ENCODE measurements around the gene ZNF184. TPM values are rescaled to one million over a fixed set of nuclear protein-coding genes. Genes with fewer than 3 reads are reported as not detected.
A peak's percentile ranks its signal among the peaks of the same experiment; 100 is the strongest.

ZNF184 gene
- total and polyA plus RNA-seq, 9 of the 15 experiments (the other 6 are each of a cell fraction or from before 2014, with no cell fraction given) = 7.6 to 22.2 (median 12.8) TPM

- TF ChIP-seq PBX2 (CRISPR knock-in tag; IDR thresholded peaks at IDR 0.05; ENCODE audit: low read depth) = no peak
- no peak for TF ChIP-seq PBX2 (tag; conservative IDR thresholded peaks at IDR 0.05; ENCODE audit: low read depth)
- TF ChIP-seq ZNF277 (CRISPR knock-in tag; IDR thresholded peaks at IDR 0.05; ENCODE audit: borderline replicate concordance) = no peak
- TF ChIP-seq MAFF (IDR thresholded peaks at IDR 0.05; ENCODE audit: low read length) = peak; percentile 60
- peak; percentile 95 for TF ChIP-seq ZNF316 (IDR thresholded peaks at IDR 0.05)
- no peak for TF ChIP-seq BCOR (IDR thresholded peaks at IDR 0.05)
- TF ChIP-seq MAFG (tag; conservative IDR thresholded peaks at IDR 0.05) = peak; percentile 66
Observed at GRCh38 chr6:27501187-27501586, 28.3 kb upstream of the ZNF184 start (continued).

GRCh38 chr6:27500177-27500576, 27.3 kb upstream of the ZNF184 start:
- H3K9ac ChIP-seq (ENCODE audit: insufficient read depth in 1 of 2, low read depth in 2 of 2, low read length in 2 of 2) = peak overlapping the region in 1 of 2 experiments; percentile 74; a peak in 2 of 4 replicates
- H3K27ac ChIP-seq (ENCODE audit: extremely low read depth, low read depth, low read length) = no peak overlapping the region
- 19% methylated on average over 2 of the region's 2 CpGs for WGBS (ENCODE audit: insufficient coverage, low coverage, missing lambda C conversion rate)
- H3K79me2 ChIP-seq (ENCODE audit: control insufficient read depth, insufficient read depth, low read length) = no peaks in the 10 kb centered on the region
- intact Hi-C loops (cut with micrococcal nuclease) (loop anchor here (5.0 to 10.0 kb wide), 8 partner anchors 107 to 395 kb away; a partner anchor contains a TSS), in situ Hi-C loops (cut with MboI) (no loop called here)
- H3K36me3 ChIP-seq (ENCODE audit: control insufficient read depth, insufficient read depth, low read length) = no peaks in the 10 kb centered on the region
- no peak for DNase-seq (ENCODE audit: extremely low read depth in 1 of 4, low spot score in 3 of 4)
- no peak for FAIRE-seq
- no peaks in the 10 kb centered on the region; the same call in 1 of the 2 replicates for H4K20me1 ChIP-seq (replicated peaks; ENCODE audit: control insufficient read depth, insufficient read depth, low read length)
- no peak overlapping the region for H3K4me3 ChIP-seq
- H3K4me1 ChIP-seq (replicated peaks in 1 of 2; ENCODE audit: control insufficient read depth in 2 of 2, insufficient read depth in 2 of 2, low read length in 2 of 2) = peaks cover 11 to 15% of the 10 kb centered on the region in 2 experiments; a peak in 4 of 5 replicates
- no TSS peak for BruUV-seq (replicated peaks)
- POLR2A ChIA-PET = interaction anchor here (1.9 kb wide), 1 partner anchor 93 kb away, joined by 6 read pairs; no protein-coding TSS in a partner anchor
- no peak overlapping the region for H3K4me2 ChIP-seq (ENCODE audit: insufficient read depth, low read length)
- peak overlapping the region; percentile 54; the same call in 1 of the 2 replicates for H2AFZ ChIP-seq (ENCODE audit: low read depth, low read length)
- no peaks in the 10 kb centered on the region for H3K9me3 ChIP-seq (replicated peaks; ENCODE audit: control insufficient read depth, insufficient read depth, low read depth, low read length)
- CTCF ChIA-PET (ENCODE audit: low intra/inter-chr PET ratio) = no interaction called here
- ATAC-seq = no peak
- no peaks in the 10 kb centered on the region for H3K27me3 ChIP-seq (ENCODE audit: control insufficient read depth in 2 of 2, insufficient read depth in 2 of 2, low read length in 2 of 2)
- peaks cover 2% of the 10 kb centered on the region for H3K9me1 ChIP-seq (ENCODE audit: control insufficient read depth, insufficient read depth, low read length)
- TF ChIP-seq NUFIP1 (IDR thresholded peaks at IDR 0.05; ENCODE audit: partially characterized antibody) = no peak
- peak; percentile 86 for TF ChIP-seq ZBTB2 (IDR thresholded peaks at IDR 0.05)
- TF ChIP-seq CSDE1 (IDR thresholded peaks at IDR 0.05) = 0 out of 4 replicates have a peak, but pooled peaks of 1 of the 2 experiments have one; percentile 45
- TF ChIP-seq HINFP (tag; conservative IDR thresholded peaks at IDR 0.05; ENCODE audit: low read depth) = no peak
- TF ChIP-seq ZFPM2 (CRISPR knock-in tag; IDR thresholded peaks at IDR 0.05) = no peak
- TF ChIP-seq SMARCA5 (IDR thresholded peaks at IDR 0.05) = 0 out of 2 replicates have a peak, but pooled peaks have one; percentile 60
- TF ChIP-seq XRCC5 (IDR thresholded peaks at IDR 0.05; ENCODE audit: low read depth, low read length) = no peak
- no peak for TF ChIP-seq ZNF766 (CRISPR knock-in tag; conservative IDR thresholded peaks at IDR 0.05)
- TF ChIP-seq HMG20A (CRISPR knock-in tag; conservative IDR thresholded peaks at IDR 0.05) = no peak
- peak in 1 of 2 experiments; percentile 21; a peak in 1 of 4 replicates for TF ChIP-seq ARNT (IDR thresholded peaks at IDR 0.05)

Measured in K562 (cell line).